Muscle of leg (tissue), 11 donors: ENCODE measurements around the gene MAD1L1. TPM values are rescaled to one million over a fixed set of nuclear protein-coding genes. Genes with fewer than 3 reads are reported as not detected.

Experiments
- DNase-seq: peaks from one replicate; pipeline ENCODE4 v3.0.0; 2013
- H3K27ac ChIP-seq: one replicate; pipeline ENCODE4 v1.5.1; 2013; ENCODE audit warnings: mild to moderate bottlenecking, low read length, control low read depth
- H3K27me3 ChIP-seq: one replicate; pipeline ENCODE4 v1.6.1; 2013; ENCODE audit warnings: low read length; ENCODE audit not compliant: control insufficient read depth, insufficient read depth
- H3K36me3 ChIP-seq: one replicate; pipeline ENCODE4 v1.6.1; 2013; ENCODE audit warnings: low read length; ENCODE audit not compliant: control insufficient read depth, insufficient read depth
- H3K4me1 ChIP-seq: one replicate; pipeline ENCODE4 v1.6.1; 2013; ENCODE audit warnings: low read length; ENCODE audit not compliant: control insufficient read depth, insufficient read depth
- H3K4me3 ChIP-seq: one replicate; pipeline ENCODE4 v1.5.1; 2013; ENCODE audit warnings: low read length, control low read depth
- H3K9me3 ChIP-seq: replicated peaks from 2 replicates; pipeline ENCODE4 v1.6.1; 2013; ENCODE audit warnings: low read depth, low read length; ENCODE audit not compliant: control insufficient read depth
- WGBS: methylation state at CpG from one replicate; pipeline ENCODE4 v1.1.5; 2013; ENCODE audit warnings: missing lambda C conversion rate; ENCODE audit not compliant: insufficient coverage; 5-methylcytosine and 5-hydroxymethylcytosine counted together
- polyA plus RNA-seq, 8 donors: library from polyadenylated mRNA; unstranded; fragments of 120-200 nt; gene quantifications; one replicate each; pipeline versions ENCODE4 v1.2.1 to v1.2.3, GENCODE V29; 2013; ENCODE audit warnings: inconsistent platforms in 1 of 8, low replicate concordance in 1 of 8; ENCODE audit not compliant: insufficient read length in 8 of 8, insufficient read depth in 1 of 8
- total RNA-seq: library from RNA; stranded (reverse); fragments of 120-200 nt; gene quantifications from one replicate; pipeline ENCODE4 v1.2.4, GENCODE V29; 2013

MAD1L1 gene
- total and polyA plus RNA-seq, 9 donors = 19.1 to 38.7 (median 21.8) TPM

DNA sequence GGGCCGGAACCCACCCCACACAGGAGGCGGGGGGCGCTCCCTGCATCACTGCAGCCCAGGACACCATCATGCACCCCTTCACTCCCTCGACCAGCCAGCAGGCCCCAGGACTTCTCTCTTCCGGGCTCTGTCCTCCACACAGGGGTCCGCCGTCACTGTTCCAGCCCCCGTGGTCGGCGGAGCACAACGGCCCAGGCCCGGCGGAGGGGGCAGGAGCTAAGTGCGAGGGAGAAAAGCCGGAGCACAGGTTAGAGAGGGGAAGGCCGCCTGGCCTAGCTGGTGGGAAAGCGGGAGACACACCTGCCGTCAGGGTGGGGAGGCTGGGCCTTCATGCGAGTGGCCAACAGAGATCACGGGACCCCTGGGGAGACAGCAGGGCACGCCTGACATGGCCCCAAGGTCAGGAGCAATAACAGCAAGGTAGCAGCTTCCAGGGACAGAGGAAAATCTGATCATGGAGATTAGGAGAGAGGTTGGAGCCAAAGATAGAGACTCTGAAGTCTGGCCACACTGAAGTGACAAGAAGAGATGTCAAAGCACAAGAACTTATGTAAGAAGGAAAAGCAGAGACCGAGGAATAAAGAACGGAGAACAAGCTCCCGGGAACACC lies 151.1 kb downstream of the MAD1L1 start:
- no peak for DNase-seq
- WGBS = 81% methylated on average over 22 of the region's 24 CpGs
- H3K36me3 ChIP-seq = peaks cover 9% of the 10 kb centered on the region
- H3K9me3 ChIP-seq = no peaks in the 10 kb centered on the region
- H3K4me1 ChIP-seq = peaks cover 42% of the 10 kb centered on the region
- peak overlapping the region; percentile 62 for H3K27ac ChIP-seq
- H3K27me3 ChIP-seq = no peaks in the 10 kb centered on the region
- no peak overlapping the region for H3K4me3 ChIP-seq

GRCh38 chr7:2080477-2080876 lies 152.3 kb downstream of the MAD1L1 start:
- Histone ChIP-seq H3K36me3 (peaks cover 9% of the 10 kb centered on the region), H3K4me1 (peaks cover 38% of the 10 kb centered on the region), H3K27ac (no peak overlapping the region), H3K9me3 (no peaks in the 10 kb centered on the region), H3K4me3 (no peak overlapping the region), H3K27me3 (no peaks in the 10 kb centered on the region)
- WGBS = 53% methylated on average over 7 of the region's 14 CpGs
- DNase-seq = no peak

DNA sequence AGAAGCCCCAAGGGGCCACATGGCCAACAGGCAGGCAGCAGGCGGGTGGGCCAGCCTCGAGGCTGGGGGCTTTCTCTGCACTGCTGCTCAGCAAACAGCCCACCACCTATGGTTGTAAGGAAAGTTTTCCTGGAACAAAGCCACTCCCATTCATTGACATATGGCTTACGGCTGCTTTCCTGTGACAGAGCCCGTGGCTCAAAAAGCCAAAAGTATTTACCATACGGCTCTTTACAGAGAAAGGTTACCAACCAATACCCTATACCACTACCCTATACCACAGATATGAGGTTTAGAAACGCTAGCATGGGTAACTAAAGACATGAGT lies 152.7 kb downstream of the MAD1L1 start:
- Histone ChIP-seq H3K9me3 (no peaks in the 10 kb centered on the region), H3K4me1 (peaks cover 38% of the 10 kb centered on the region), H3K27ac (no peak overlapping the region), H3K27me3 (no peaks in the 10 kb centered on the region), H3K36me3 (peaks cover 9% of the 10 kb centered on the region), H3K4me3 (no peak overlapping the region)
- WGBS = no CpG with 5 or more reads among the region's 6 CpGs
- no peak for DNase-seq

- no peak overlapping the region for H3K27ac ChIP-seq
- no peaks in the 10 kb centered on the region for H3K27me3 ChIP-seq
- H3K9me3 ChIP-seq = no peaks in the 10 kb centered on the region
- DNase-seq = no peak
- H3K4me3 ChIP-seq = no peak overlapping the region
- peaks cover 38% of the 10 kb centered on the region for H3K4me1 ChIP-seq
- H3K36me3 ChIP-seq = peaks cover 5% of the 10 kb centered on the region
- WGBS = 51% methylated on average over 13 of the region's 22 CpGs
These were observed 153.2 kb downstream of the MAD1L1 start for GRCh38 chr7:2079332-2080059.

DNA sequence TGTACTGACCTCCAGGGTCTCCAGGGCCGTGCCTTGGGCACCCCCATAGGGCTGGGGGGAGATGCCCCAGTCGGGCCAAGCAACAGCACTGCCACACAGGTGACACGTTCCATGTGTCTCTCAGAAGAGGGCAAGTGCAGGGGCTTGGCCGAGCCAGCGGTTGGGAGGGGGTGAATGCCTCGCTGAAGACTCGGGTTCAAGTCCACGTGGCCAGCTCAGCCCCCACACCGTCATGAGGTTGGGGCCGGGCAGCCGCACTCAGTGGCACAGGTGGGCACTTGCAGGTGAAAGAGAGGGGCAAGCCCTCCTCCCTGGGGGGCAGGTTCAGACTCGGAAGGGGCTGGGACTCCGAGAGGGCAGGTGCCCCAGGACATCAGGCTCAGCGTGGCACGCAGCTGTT lies 153.8 kb downstream of the MAD1L1 start:
- no peak for DNase-seq
- Histone ChIP-seq H3K9me3 (no peaks in the 10 kb centered on the region), H3K36me3 (peaks cover 3% of the 10 kb centered on the region), H3K4me3 (no peak overlapping the region), H3K27me3 (no peaks in the 10 kb centered on the region), H3K27ac (no peak overlapping the region), H3K4me1 (peaks cover 38% of the 10 kb centered on the region)
- 87% methylated on average over 12 of the region's 15 CpGs for WGBS

DNA sequence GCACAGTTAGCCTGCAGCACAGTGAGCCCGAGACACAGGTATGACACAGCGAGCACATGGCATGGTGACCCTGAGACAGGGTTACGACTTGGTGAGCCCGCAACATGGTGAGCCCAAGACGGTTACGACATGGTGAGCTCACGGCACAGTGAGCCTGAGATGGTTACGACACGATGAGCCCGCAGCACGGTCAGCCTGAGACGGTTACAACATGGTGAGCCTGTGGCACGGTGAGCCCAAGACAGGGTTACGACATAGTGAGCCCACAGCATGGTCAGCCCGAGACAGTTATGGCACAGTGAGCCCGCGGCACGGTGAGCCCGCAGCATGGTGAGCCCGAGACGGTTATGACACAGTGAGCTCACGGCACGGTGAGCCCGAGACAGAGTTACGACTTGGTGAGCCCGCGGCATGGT lies 156.1 kb downstream of the MAD1L1 start:
- Histone ChIP-seq H3K4me1 (peaks cover 26% of the 10 kb centered on the region), H3K9me3 (no peaks in the 10 kb centered on the region), H3K4me3 (no peak overlapping the region), H3K27ac (no peak overlapping the region), H3K36me3 (no peaks in the 10 kb centered on the region), H3K27me3 (no peaks in the 10 kb centered on the region)
- 96% methylated on average over 27 of the region's 27 CpGs for WGBS
- no peak for DNase-seq

- H3K27me3 ChIP-seq = no peaks in the 10 kb centered on the region
- DNase-seq = no peak
- H3K9me3 ChIP-seq = no peaks in the 10 kb centered on the region
- 83% methylated on average over 17 of the region's 17 CpGs for WGBS
- peaks cover 20% of the 10 kb centered on the region for H3K4me1 ChIP-seq
- H3K27ac ChIP-seq = no peak overlapping the region
- H3K4me3 ChIP-seq = no peak overlapping the region
- no peaks in the 10 kb centered on the region for H3K36me3 ChIP-seq
These were observed 156.9 kb downstream of the MAD1L1 start for GRCh38 chr7:2075811-2076210.

DNA sequence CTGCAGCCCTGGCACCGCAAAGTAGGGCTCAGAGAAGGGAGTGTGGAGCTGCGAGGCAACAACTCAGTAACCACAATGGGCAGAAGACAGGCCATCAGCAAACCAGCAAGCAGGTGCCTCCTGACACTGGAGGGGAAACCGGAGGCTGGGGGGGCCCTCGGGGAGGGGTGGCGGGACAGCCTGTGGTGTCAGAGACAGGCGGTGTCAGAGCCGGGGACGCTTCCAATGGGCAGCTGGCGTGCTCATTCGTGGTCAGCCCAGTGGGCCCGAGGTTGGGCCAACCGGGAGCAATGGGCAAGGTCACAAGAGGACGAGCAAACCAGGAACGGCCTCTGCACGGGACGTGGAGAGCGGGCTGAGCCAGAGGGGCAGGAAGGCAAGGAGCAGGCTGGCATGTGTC lies 158.1 kb downstream of the MAD1L1 start:
- no peak for DNase-seq
- H3K4me3 ChIP-seq = no peak overlapping the region
- no peaks in the 10 kb centered on the region for H3K36me3 ChIP-seq
- H3K9me3 ChIP-seq = no peaks in the 10 kb centered on the region
- peaks cover 16% of the 10 kb centered on the region for H3K4me1 ChIP-seq
- no peaks in the 10 kb centered on the region for H3K27me3 ChIP-seq
- WGBS = 88% methylated on average over 17 of the region's 17 CpGs
- H3K27ac ChIP-seq = no peak overlapping the region

GRCh38 chr7:2072798-2073197 lies 159.9 kb downstream of the MAD1L1 start:
- H3K9me3 ChIP-seq = no peaks in the 10 kb centered on the region
- DNase-seq = no peak
- WGBS = 69% methylated on average over 12 of the region's 13 CpGs
- no peak overlapping the region for H3K4me3 ChIP-seq
- H3K4me1 ChIP-seq = peaks cover 27% of the 10 kb centered on the region
- H3K27ac ChIP-seq = no peak overlapping the region
- H3K27me3 ChIP-seq = no peaks in the 10 kb centered on the region
- H3K36me3 ChIP-seq = peaks cover 3% of the 10 kb centered on the region

- 60% methylated on average over 8 of the region's 12 CpGs for WGBS
- Histone ChIP-seq H3K4me3 (no peak overlapping the region), H3K4me1 (peaks cover 27% of the 10 kb centered on the region), H3K9me3 (no peaks in the 10 kb centered on the region), H3K36me3 (peaks cover 5% of the 10 kb centered on the region), H3K27me3 (no peaks in the 10 kb centered on the region), H3K27ac (no peak overlapping the region)
- no peak for DNase-seq
These were observed 160.7 kb downstream of the MAD1L1 start for GRCh38 chr7:2072042-2072441.
